ENCODE data around the gene TMEM170B.

The TMEM170B gene

GRCh38 chr6:11589261-11589660, 51.7 kb downstream of the TMEM170B start:
- no peak for DNase-seq

GRCh38 chr6:11592294-11592906, 54.9 kb downstream of the TMEM170B start:
- DNase-seq, result no peak

- no peak for DNase-seq
Observed at GRCh38 chr6:11593096-11593495, 55.5 kb downstream of the TMEM170B start.

- no peak for DNase-seq
Observed at GRCh38 chr6:11595903-11596302, 58.4 kb downstream of the TMEM170B start.

GRCh38 chr6:11596640-11597237, 59.2 kb downstream of the TMEM170B start:
- DNase-seq, result no peak

GRCh38 chr6:11598687-11599086, 61.1 kb downstream of the TMEM170B start:
- no peak for DNase-seq

GRCh38 chr6:11600251-11600650, 62.7 kb downstream of the TMEM170B start:
- DNase-seq, result no peak

- no peak for DNase-seq
Observed at GRCh38 chr6:11601776-11602605, 64.4 kb downstream of the TMEM170B start.

GRCh38 chr6:11604215-11604614, 66.7 kb downstream of the TMEM170B start:
- no peak for DNase-seq

- DNase-seq, result no peak
Observed at GRCh38 chr6:11604836-11605506, 67.4 kb downstream of the TMEM170B start.

GRCh38 chr6:11605507-11605905, 68.0 kb downstream of the TMEM170B start:
- no peak for DNase-seq

GRCh38 chr6:11606332-11606731, 68.8 kb downstream of the TMEM170B start:
- DNase-seq, result peak; percentile 19

GRCh38 chr6:11607383-11607782, 69.8 kb downstream of the TMEM170B start:
- DNase-seq, result no peak

GRCh38 chr6:11608600-11609323, 71.2 kb downstream of the TMEM170B start:
- DNase-seq, result no peak

GRCh38 chr6:11609324-11610071, 71.9 kb downstream of the TMEM170B start:
- no peak for DNase-seq

GRCh38 chr6:11613336-11613735, 75.8 kb downstream of the TMEM170B start:
- DNase-seq, result no peak

GRCh38 chr6:11613858-11614257, 76.3 kb downstream of the TMEM170B start:
- DNase-seq, result no peak

GRCh38 chr6:11614534-11615213, 77.1 kb downstream of the TMEM170B start:
- DNase-seq, result no peak

- DNase-seq, result no peak
Observed at GRCh38 chr6:11615214-11615602, 77.7 kb downstream of the TMEM170B start.

- no peak for DNase-seq
Observed at GRCh38 chr6:11616200-11616611, 78.7 kb downstream of the TMEM170B start.

GRCh38 chr6:11618533-11618932, 81.0 kb downstream of the TMEM170B start:
- no peak for DNase-seq

Data from NCI-H446 treated with DMSO at 0.1 percent for 48 hours (cell line).